NCI-H510A treated with DMSO at 0.1 percent for 48 hours (cell line): ENCODE data around the gene C2orf68.
"Not testable (repeated sequence)": the region's sequence is repeated elsewhere in the genome, so short reads cannot be mapped to it uniquely, and the experiment has no call there.

Source experiments
- DNase-seq: peaks from one replicate; lab custom pipeline; 2025; lab: John Stamatoyannopoulos, UW

Gene C2orf68, protein sequence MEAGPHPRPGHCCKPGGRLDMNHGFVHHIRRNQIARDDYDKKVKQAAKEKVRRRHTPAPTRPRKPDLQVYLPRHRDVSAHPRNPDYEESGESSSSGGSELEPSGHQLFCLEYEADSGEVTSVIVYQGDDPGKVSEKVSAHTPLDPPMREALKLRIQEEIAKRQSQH

DNA sequence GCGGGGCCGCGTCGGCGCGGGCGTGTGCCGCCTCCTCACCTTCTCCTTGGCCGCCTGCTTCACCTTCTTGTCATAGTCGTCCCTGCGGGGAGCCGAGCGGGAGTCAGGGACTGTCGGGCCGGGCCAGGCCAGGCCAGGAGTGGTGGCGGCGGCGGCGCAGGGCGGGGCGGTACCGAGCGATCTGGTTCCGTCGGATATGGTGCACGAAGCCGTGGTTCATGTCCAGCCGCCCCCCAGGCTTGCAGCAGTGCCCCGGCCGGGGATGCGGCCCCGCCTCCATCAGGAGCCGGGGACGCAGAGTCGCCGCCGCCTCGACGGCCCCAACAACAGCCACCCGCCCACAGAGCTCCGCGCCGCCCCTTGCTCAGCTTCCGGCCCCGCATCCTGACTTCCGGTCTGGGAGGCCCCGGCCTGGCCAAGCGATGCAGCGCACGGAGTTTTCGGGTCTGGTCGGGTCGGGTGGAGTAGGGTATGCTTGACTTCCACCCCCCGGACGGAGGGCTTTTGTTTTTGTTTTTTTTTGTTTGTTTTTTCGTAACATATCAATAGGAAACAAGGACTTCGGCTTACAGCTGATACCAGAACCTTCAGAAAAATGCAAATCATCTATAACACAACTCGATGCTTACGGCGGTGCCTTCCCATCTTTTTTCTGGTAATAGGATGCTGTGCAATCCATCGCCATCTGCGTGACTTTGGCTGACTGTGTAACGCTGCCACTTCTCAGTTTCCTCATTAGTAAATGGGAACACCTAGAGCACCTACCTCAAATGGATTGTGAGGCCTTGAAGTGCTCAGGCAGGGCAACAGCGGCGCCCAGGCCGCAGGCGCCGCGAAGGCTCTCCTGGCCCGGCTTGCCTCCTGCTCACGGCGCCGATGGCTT, at the start of gene C2orf68:
Gene C2orf68, minus strand, starts transcription at position 362 of the 883 bp plus-strand sequence. Its CDS starts 82 bp downstream, at position 280.
- DNase-seq: peak; percentile 73

DNA sequence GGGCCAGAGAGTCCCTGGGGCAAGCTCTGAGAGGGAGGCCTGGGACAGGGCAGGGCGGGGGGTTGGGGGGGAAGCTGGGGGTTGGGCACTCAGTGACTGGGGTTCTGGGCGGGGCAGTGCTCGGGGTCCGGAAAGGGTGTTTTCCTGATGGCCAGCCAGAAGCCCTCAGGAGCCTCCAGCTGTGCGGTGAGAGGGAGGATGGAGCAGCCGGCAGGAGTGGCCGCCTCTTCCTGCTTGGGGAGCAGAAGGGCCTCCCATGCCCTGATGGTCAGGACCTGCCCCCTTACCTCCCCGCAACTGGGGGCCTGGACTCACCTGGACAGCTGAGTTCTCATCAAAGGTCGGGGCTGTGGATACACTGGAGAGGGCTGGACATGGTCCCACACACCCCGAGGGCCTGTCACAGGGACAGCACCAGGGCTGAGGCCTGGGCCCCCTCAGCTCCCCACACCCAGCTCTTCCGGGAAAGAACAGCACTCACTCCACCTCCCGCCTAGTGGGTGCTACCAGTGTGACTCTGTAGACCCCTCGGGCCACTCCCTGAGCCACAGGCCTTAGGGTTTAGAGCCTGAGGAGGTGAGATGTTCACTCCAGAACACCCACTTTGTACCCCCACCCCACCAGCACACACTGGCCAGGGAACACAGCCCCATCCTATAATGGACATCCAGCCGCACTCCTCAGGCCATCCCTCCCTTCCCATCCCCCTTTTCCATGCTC, 49.4 kb upstream of the C2orf68 start:
- no peak for DNase-seq

DNA sequence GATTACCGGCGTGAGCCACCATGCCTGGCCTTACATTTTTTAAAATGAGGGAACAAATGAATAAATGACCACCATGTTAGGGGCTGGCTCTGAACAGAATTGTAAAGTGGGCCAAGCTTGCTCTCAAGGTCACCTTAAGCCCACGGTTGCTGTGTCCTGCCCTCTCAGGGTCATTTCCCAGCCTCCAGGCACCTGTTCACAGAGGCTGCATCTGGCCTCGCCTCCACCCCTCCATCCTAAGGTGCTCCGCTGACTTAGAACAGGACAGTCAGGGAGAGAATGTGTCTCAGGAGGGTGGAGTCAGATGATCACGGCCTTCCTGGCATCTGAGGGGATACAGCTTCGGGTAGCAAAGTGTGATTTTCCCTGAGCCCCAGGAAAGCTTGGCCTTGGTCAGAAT, 48.9 kb upstream of the C2orf68 start:
- no peak for DNase-seq

DNA sequence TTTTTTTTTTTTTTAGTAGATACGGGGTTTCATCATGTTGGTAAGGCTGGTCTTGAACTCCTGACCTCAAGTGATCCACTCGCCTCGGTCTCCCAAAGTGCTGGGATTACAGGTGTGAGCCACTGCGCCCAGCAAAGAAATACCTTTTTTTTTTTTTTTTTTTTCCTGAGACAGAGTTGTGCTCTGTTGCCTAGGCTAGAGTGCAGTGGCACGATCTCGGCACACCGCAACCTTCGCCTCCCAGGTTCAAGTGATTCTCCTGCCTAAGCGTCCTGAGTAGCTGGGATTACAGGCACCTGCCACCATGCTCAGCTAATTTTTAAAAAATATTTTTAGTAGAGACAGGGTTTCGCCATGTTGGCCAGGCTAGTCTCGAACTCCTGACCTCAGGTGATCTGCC, 48.4 kb upstream of the C2orf68 start:
- not testable (repeated sequence) for DNase-seq

DNA sequence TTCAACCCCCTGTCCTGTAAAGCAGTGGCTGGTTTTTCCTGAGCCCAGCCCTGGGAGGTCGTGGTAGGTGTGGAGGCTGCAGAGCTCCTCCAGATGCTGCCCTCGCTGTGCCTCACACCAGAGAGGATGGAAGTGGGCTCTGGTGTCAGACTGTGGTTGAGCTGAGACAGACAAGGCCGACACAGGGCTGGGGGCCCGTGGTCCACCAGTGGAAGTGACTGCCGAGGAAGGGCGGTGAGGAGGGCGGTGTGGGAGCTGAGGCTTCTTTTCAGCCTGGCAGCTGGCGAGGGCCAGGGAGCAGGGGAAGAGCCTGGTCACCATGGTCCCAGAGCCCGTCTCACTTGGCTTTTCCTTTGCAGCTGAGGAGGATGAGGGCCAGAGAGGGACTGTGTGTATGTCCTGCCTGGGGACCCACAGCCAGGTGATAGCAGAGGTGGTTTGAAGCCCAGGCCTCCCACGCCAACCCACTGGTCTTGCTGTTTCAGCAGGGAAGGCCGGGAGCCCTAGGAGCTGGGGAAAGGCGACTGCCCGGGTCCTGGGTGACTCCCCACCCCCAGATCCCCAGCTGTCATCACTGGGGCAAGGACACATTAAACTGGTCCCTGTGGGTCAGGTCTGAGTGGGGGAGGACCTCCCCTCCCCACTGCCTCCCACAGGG, 47.6 kb upstream of the C2orf68 start:
- no peak for DNase-seq

DNA sequence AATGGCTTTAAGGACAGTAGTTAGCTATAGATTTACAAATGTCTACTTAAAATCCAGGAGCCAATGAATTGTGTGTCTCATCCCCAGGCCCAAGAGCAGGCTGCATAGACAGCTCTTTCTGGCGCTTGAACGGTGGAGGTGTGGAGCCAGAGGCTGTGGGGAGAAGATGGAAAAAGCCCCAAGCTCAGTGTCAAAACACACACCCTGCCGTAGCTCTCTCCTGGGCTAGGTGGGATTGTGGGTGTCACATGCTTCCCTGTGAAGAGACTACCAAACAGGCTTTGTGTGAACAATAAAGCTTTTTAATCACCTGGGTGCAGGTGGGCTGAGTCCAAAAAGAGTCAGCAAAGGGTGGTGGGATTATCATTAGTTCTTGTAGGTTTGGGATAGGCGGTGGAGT, 45.5 kb upstream of the C2orf68 start:
- not testable (repeated sequence) for DNase-seq

DNA sequence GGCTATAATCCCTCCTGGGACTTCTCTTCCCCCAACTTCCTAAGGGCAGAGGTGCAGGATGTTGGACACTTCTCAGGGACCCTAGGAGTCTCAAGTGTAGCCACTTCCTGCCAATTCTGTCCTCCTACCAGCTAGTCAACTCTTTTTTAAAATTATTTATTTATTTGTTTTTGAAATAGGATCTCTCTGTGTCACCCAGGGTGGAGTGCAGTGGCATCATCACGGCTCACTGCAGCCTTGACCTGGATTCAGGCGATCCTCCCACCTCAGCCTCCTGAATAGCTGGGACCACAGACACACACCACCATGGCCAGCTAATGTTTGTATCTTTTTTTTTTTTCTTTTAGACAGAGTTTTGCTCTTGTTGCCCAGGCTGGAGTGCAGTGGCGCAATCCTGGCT, 44.6 kb upstream of the C2orf68 start:
- DNase-seq: peak; percentile 30

DNA sequence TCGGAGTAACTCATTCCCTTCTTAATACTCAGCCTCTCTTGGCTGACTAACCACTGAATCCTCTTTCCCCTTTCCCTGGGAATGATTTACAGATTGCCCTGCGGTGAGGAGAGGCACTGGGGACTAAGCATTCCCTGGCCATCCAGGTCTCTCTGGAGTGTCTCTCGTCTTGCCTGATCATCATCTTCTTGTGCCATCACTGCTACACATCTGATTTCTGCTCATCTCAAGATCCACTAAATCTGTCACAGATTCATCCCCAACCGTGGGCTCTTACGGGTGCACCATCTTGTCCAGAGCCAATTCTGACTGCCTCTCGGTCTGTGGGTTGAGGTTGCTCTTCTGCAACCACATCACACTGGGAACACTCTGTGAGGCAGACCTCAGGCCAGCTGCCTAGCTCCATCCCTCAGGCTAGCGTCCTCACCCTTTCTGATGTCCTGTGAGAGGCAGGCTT, 44.1 kb upstream of the C2orf68 start:
- no peak for DNase-seq

DNA sequence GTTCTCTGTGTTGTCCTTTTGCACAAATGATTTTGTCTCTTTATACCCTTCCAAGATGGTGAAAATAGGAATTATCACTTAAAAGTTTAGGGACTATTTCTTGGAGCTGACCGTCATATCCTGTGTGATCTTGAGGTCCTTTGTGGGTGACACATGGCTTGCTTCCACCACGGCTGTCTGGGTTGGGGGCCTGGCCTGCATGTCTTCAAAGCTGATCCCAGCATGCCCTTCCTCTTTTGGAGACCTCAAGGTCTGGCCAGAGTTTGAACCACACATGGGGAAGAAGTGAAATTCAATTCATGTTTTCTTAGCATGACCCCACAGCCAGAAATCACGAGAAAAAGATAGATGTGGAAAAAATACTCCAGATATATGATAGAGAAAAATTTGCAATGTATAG, 42.1 kb upstream of the C2orf68 start:
- DNase-seq: no peak

DNA sequence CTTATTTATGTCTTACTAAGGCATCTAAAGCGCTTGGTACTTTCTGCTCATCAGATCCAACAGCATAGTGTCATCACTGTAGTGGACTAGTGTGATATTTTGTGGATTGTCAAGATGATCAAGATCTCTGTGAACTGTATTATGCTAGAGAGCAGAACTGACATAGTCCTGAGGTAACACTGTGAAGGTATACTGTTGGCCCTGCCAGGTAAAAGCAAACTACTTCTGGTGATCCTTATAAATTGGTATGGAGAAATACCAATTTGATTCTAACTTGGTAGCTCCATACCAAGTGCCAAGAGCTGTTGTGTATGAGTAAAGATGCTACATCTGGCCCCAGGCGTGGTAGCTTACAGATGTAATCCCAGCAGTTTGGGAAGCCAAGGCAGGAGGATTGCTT, 40.2 kb upstream of the C2orf68 start:
- no peak for DNase-seq

DNA sequence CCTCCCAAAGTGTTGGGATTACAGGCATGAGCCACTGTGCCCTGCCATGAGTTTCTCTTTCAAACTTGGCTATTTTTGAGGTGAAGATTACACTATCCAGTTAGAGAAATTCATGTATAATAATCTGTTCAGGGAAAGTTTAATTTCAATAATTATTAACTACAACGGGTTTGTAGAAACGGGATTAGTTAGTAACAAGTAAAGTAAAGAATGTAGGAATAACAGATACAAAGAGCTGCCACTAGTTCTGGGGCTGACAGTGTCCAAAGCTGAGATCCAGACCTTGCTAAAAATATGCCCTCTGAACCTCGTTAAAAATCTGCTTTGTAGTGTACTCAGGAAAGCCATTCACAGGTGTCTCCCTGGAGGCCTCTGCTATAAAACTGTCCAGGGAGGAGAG, 39.2 kb upstream of the C2orf68 start:
- DNase-seq: no peak

DNA sequence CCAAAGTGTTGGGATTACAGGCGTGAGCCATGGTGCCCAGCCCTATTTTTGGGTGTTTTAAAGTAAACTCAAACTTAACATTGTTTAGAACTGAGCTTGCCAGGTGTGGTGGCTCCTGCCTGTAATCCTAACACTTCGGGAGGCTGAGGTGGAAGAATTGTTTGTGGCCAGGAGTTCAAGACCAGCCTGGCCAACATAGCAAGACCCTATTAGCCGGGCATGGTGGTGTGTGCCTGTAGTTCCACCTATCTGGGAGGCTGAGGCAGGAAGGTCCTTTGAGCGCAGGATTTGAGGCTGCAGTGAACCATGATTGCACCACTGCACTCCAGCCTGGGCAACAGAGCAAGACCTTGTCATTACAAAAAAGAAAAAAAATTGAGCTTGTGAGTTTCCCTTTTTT, 38.6 kb upstream of the C2orf68 start:
- DNase-seq: no peak

DNA sequence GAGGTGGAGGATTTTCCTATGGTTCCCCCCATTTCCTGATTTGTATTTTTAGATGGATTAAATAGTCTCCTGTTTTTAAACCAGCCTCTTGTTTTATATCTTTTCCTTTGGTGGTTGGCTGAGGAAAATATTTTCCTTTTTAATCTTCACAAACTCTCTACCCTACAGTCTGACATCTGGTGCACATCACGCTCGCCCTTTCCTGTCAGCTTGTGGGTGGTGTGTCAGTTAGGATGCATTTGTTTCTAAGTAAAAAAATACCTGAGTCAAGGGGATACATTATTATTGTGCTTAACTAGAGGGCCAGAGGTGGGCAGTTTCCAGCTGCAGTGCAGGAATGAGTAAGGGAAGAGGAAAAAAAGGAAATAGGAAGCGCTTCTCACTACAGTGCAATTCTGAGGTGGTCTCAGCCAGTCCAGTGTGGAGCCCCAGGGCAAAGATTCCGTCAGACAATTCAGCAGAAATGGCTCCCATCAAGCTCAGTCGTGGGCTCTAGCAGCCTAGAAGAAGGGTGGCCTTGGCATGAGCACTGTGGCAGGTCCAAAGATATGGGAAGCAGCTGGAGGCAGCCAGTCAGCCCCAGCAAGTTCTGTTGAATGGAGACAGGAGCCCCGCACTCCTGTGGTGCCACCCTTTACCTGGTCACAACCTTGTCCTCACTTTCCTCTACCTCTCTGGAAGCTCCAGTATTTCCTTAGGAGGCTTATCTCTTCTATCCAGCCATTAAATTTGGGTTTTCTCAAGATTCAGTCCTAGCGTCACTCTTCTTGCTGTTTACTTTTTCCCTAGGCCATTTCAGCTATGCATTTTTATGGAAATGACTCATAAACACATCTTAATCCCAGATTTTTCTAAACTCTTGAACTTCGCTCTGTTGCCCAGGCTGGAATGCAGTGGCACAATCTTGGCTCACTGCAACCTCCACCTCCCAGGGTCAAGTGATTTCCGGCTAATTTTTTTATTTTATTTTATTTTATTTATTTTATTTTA, 37.6 kb upstream of the C2orf68 start:
- no peak for DNase-seq

DNA sequence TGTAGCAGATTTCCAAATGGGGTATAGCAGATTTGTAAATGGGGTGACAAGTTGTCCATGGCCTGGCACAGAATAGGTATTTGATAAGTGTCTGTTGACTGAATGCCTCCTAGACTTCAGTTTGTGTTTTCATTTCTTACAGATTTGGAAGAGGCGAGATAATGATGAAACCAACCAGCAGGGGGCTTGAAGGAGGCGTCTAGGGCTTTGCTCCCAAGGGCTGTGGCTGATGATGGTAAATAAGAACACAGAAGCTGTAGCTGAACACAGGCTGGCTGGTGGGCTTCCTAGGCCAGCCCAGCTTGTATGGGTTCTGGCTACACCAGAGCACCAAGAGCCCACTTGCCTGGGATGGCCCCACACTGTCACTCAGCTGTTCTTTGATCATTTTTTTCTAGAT, 36.8 kb upstream of the C2orf68 start:
- peak; percentile 14 for DNase-seq

DNA sequence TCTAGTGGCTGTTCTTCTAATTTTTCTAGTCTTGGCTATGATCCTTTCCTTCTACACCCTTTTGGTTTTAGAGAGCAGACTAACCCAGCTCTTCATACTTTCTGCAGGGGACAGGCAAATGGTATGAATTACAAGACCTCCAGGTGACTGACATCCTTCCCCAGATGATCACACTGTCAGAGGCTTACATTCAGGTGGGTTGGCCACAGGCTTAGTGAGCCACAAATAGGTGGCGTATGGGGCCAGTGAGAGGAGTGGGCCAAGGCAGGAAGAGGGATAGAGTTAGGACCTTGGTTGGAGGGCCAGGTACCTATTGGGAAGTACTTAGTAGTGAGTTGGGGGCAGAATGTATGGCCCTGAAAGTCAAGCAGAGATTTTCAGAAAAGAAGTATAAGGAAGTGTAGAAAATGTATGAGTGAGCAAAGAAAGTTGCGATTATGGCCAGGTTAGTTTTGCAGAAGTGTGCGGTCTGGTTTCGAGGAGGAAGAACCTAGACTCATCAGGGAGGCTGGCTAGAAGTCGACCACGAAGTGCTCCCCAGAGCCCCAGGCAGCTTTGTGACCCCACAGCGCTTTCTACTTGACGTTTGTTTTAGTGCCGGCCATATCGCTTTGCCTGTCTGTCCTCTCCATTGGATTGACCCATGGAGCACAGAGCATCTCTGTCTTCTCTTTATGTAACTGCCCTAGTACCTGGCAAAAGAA, 36.1 kb upstream of the C2orf68 start:
- no peak for DNase-seq

DNA sequence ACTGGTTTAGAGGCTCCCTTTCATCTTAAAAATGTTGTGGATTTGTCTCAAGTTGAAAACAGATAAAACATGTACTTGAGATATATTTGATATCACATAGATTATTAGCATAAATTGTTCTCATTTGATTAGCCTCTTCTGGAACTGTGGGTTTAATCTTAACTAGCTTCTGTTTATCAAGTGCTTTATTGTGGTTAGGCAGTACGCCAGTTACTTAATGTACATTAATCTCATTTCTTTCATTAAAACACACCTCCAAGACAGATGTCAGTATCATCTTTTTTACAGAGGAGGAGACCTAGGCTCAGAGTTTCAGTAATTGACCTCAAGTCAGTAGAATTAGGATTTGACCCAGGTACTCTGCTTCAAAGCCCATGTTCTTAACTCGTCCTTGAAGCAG, 34.3 kb upstream of the C2orf68 start:
- no peak for DNase-seq

DNA sequence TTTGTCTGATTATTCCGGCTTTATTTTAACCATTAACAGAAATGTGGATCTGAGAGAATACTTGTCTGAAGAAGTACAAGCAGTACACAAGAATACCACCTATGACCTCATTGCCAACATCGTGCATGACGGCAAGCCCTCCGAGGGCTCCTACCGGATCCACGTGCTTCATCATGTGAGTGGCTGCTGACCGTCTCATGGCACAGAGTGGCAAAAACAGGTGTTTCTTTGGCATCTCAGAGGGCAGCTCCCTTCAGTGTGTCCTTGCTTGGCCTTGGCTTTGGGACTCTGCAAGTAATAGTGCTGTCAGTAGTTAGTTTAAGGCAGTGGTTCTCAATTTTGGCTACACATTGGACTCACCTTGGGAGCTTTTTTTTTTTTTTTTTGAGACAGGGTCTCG, 33.0 kb upstream of the C2orf68 start:
- no peak for DNase-seq

DNA sequence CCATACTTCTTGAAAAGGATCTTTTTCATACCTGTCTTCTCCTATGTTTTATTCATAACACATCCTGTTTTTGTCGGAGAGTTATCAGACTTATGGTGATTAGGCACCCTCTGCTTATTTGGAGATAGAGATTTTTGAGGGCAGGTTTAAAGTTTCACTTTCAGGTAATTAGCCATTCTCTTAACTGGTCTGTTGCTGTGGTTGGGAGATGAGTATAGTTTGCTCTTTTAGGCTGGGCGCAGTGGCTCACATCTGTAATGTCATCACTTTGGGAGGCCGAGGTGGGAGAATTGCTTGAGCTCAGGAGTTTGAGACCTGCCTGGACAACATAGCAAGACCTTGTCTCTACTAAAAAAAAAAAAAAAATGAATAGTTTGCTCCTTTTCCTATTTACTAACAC, 30.9 kb upstream of the C2orf68 start:
- DNase-seq: no peak

DNA sequence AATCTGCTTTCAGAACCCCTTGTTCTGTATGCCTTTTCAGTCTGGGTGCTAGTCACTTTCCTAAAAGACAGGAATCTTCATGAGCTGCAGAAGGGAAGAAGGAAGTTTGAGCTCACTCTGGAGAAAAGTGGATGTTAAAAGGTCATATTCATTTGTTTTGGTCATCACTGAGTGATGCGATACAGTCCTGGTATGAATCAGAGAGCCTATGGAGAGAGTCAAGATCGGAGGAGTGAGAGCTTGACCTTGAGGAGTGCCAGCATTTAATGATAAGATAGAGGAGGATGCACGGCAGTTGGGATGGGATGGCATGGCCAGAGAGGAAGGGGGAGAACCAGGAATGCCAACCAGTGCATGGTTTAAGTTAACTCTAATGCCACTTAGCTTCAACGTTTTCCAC, 23.8 kb upstream of the C2orf68 start:
- no peak for DNase-seq

DNA sequence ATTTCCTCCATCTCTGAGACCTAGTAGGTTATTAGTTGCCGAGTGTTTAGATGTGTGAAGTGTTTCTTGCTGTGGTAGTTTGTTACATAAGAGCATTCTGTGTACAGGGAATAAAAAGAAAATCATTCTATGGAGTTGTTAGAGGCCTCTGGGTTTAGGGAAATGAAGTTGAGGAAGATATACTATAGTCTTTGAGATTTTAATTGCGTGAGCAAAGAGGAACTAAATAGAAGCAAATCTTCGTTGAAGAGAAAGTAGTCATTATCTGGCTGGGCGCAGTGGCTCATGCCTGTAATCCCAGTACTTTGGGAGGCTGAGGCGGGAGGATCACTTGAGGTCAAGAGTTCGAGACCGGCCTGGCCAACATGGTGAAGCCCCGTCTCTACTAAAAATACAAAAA, 23.1 kb upstream of the C2orf68 start:
- DNase-seq: no peak

DNA sequence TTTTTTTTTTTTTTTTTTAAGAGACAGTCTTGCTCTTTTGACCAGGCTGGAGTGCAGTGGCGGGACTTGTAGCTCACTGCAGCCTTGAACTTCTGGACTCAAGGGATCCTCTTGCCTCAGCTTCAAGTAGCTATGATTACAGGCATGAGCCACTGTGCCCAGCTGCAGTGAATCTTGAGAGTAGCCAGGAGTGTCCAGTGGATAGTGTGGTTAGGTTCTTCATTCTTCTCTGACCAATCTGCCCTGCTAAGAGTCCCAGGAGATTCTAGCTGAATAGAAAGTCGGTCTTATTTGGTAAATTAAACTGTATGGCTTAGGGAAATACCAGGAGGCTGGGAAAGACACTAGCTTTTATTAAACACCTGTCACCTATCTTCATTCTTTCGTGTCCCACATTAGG, 19.4 kb upstream of the C2orf68 start:
- DNase-seq: no peak
